BLaER1 (cell line): ENCODE data around the gene CACNA1I.

ENCODE experiments used
- H3K27ac ChIP-seq: shearing (Covaris generic); formaldehyde crosslinking; 2 replicates; pipeline ENCODE4 v1.8.1; 2022
- H3K27me3 ChIP-seq: shearing (Covaris generic); formaldehyde crosslinking; 2 replicates; pipeline ENCODE4 v1.8.1; 2022
- H3K36me3 ChIP-seq: shearing (Covaris generic); formaldehyde crosslinking; 2 replicates; pipeline ENCODE4 v1.8.1; 2022
- H3K4me1 ChIP-seq: shearing (Covaris generic); formaldehyde crosslinking; 2 replicates; pipeline ENCODE4 v1.8.1; 2022
- H3K4me2 ChIP-seq: shearing (Covaris generic); formaldehyde crosslinking; 2 replicates; pipeline ENCODE4 v1.8.1; 2022
- H3K4me3 ChIP-seq: shearing (Covaris generic); formaldehyde crosslinking; 2 replicates; pipeline ENCODE4 v1.8.1; 2022
- H3K9ac ChIP-seq: shearing (Covaris generic); formaldehyde crosslinking; 2 replicates; pipeline ENCODE4 v1.8.1; 2022
- H3K9me3 ChIP-seq: shearing (Covaris generic); formaldehyde crosslinking; 2 replicates; pipeline ENCODE4 v1.8.1; 2022
- H4K20me1 ChIP-seq: shearing (Covaris generic); formaldehyde crosslinking; 2 replicates; pipeline ENCODE4 v1.8.1; 2022
- Cebpa-rat ChIP-seq: shearing (Covaris generic); IDR thresholded peaks from 2 replicates; pipeline ENCODE4 v1.8.1; 2022

CACNA1I gene

DNA sequence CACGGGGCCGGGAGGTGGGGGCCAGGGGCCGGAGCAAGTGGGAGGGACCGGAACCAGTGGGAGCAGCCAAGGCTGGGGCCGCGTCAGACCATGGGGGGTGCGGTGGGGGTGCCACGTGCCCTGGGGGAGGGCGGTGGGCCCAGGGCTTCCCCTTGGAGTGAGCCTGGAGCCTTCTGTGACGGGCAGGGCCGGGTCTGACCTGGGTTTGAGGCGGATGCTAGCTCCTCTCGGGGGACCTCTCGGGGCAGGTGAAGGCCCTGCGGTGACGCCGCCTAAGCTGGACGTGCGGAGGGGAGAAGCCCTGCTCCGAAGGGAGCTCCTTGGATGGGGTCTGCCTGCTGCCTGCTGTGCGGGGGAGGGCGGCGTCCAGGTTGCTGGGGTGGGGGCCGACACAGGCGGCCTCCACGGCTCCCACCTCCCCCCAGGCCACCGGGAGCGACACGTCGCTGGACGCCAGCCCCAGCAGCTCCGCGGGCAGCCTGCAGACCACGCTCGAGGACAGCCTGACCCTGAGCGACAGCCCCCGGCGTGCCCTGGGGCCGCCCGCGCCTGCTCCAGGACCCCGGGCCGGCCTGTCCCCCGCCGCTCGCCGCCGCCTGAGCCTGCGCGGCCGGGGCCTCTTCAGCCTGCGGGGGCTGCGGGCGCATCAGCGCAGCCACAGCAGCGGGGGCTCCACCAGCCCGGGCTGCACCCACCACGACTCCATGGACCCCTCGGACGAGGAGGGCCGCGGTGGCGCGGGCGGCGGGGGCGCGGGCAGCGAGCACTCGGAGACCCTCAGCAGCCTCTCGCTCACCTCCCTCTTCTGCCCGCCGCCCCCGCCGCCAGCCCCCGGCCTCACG lies 115.0 kb downstream of the CACNA1I start:
- Histone ChIP-seq H3K4me3 (no peak overlapping the region), H3K36me3 (no peaks in the 10 kb centered on the region), H3K27ac (no peak overlapping the region), H3K27me3 (peaks cover 5% of the 10 kb centered on the region; the same call in 1 of the 2 replicates), H3K4me2 (no peak overlapping the region), H3K4me1 (peaks cover 23% of the 10 kb centered on the region), H4K20me1 (no peaks in the 10 kb centered on the region), H3K9ac (no peak overlapping the region), H3K9me3 (no peaks in the 10 kb centered on the region)
- TF ChIP-seq Cebpa-rat, result no peak

- H3K4me3 ChIP-seq, result no peak overlapping the region
- peaks cover 5% of the 10 kb centered on the region; the same call in 1 of the 2 replicates for H3K27me3 ChIP-seq
- peaks cover 30% of the 10 kb centered on the region for H3K4me1 ChIP-seq
Measured at GRCh38 chr22:39686178-39686620, 115.6 kb downstream of the CACNA1I start.

GRCh38 chr22:39686776-39687525 lies 116.4 kb downstream of the CACNA1I start:
- H3K4me1 ChIP-seq, result peaks cover 37% of the 10 kb centered on the region
- H3K36me3 ChIP-seq, result no peaks in the 10 kb centered on the region
- TF ChIP-seq Cebpa-rat, result no peak
- no peak overlapping the region for H3K9ac ChIP-seq
- H3K4me2 ChIP-seq, result no peak overlapping the region
- no peak overlapping the region for H3K27ac ChIP-seq
- H3K9me3 ChIP-seq, result no peaks in the 10 kb centered on the region
- H4K20me1 ChIP-seq, result no peaks in the 10 kb centered on the region
- H3K4me3 ChIP-seq, result no peak overlapping the region
- peaks cover 5% of the 10 kb centered on the region; the same call in 1 of the 2 replicates for H3K27me3 ChIP-seq

More at GRCh38 chr22:39686178-39686620, 115.6 kb downstream of the CACNA1I start:
- TF ChIP-seq Cebpa-rat, result no peak
- Histone ChIP-seq H3K36me3 (no peaks in the 10 kb centered on the region), H4K20me1 (no peaks in the 10 kb centered on the region), H3K9ac (no peak overlapping the region), H3K9me3 (no peaks in the 10 kb centered on the region), H3K27ac (no peak overlapping the region), H3K4me2 (no peak overlapping the region)

- Histone ChIP-seq H4K20me1 (no peaks in the 10 kb centered on the region), H3K36me3 (no peaks in the 10 kb centered on the region), H3K9me3 (no peaks in the 10 kb centered on the region), H3K27me3 (peaks cover 5% of the 10 kb centered on the region; the same call in 1 of the 2 replicates), H3K4me1 (peaks cover 37% of the 10 kb centered on the region), H3K4me3 (no peak overlapping the region), H3K4me2 (no peak overlapping the region), H3K27ac (peak overlapping the region; percentile 18; the same call in 1 of the 2 replicates), H3K9ac (no peak overlapping the region)
- TF ChIP-seq Cebpa-rat, result no peak
Measured at GRCh38 chr22:39688186-39688785, 117.7 kb downstream of the CACNA1I start.

DNA sequence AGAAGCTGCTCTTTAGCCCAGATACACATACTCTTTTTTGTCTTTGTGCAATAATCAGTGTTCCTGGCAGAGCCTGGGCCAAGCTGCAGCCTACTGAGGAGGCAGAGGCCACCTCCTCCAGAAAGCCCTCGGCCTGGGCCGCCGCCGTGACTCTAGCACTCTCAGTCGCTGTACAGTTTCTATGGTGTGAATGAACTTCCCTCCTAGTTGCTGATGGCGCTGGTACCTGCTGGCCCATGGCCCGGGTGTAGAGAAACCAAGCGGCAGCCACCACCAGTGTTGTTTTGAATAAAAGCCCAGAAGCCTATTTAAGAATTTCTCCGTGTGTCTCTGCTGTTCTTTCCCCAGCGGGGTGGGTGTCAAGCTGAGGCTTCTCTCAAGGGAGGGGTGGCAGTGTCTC lies 118.9 kb downstream of the CACNA1I start:
- no peak for TF ChIP-seq Cebpa-rat
- H3K4me3 ChIP-seq, result no peak overlapping the region
- peaks cover 5% of the 10 kb centered on the region; the same call in 1 of the 2 replicates for H3K27me3 ChIP-seq
- H3K9ac ChIP-seq, result no peak overlapping the region
- H3K27ac ChIP-seq, result no peak overlapping the region
- H3K36me3 ChIP-seq, result no peaks in the 10 kb centered on the region
- H3K4me2 ChIP-seq, result peak overlapping the region; percentile 79
- peaks cover 46% of the 10 kb centered on the region for H3K4me1 ChIP-seq
- no peaks in the 10 kb centered on the region for H3K9me3 ChIP-seq
- H4K20me1 ChIP-seq, result no peaks in the 10 kb centered on the region

- no peak for TF ChIP-seq Cebpa-rat
- H3K4me3 ChIP-seq, result no peak overlapping the region
- peak overlapping the region; percentile 79 for H3K4me2 ChIP-seq
- H3K9ac ChIP-seq, result 0 out of 2 replicates have a peak overlapping the region, but pooled peaks have one; percentile 10
- H4K20me1 ChIP-seq, result no peaks in the 10 kb centered on the region
- peak overlapping the region; percentile 58; the same call in 1 of the 2 replicates for H3K27ac ChIP-seq
- H3K27me3 ChIP-seq, result no peaks in the 10 kb centered on the region
- no peaks in the 10 kb centered on the region for H3K9me3 ChIP-seq
- H3K36me3 ChIP-seq, result no peaks in the 10 kb centered on the region
- H3K4me1 ChIP-seq, result peaks cover 46% of the 10 kb centered on the region
Measured at GRCh38 chr22:39690881-39691605, 120.5 kb downstream of the CACNA1I start.

DNA sequence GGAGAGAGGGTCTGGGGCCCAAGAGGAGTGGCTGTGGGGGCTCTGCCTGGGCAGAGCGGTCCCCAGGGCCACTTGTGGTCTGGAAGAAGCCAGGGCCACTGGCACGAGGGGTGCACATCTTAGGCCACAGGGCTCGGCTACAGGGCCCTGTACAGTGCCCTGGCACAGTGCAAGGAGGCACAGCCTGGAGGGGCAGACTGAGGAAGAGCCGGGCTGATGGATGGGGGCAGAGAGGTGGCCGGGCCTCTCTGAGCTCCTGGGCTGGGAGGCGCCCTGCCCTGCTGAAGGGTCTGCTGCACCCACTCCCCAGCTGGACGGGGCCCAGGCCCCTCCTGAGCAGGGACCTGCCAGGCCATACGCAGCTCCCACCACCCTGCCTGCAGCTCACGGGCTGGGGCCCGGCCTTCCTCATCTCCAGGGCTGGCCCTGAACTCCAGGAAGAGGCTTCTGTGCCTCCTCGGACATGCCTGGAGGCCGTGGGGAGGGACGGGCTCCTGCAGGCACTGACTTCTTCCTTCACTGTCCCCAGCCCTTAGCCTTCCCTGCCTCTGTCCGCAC lies 123.5 kb downstream of the CACNA1I start:
- H3K4me2 ChIP-seq, result peak overlapping the region; percentile 16; the same call in 1 of the 2 replicates

DNA sequence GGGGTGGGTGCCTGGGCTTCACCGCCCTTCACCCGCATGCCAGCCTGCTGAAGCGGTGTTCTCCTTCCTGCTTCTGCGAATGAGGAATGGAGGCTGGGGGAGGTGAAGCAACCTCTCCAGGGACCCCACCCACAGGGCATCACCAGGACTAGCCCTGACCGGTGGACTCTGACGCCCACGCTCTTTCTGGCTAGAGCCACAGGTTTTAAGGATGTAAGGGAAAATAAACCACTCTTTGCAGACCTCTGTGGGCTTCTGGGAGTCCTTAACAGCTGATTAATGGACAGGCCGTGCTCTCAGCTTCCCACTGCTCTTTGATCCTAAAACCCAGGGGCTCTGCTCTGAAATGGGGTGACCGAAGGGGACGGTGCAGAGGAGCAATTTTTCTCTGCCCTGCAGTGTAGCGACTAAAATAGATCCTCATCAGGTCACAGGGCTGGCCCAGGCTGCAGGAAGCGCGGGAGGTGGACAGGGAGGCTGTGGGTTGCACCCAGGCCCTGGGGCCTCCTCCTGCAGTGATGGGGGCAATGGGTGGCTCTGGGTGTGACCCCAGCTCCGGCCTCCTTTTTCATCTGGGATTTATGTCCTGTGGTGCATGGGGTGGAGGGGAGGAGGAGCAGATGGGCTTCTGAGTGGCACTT lies 127.4 kb downstream of the CACNA1I start:
- H3K4me2 ChIP-seq, result peak overlapping the region; percentile 24; the same call in 1 of the 2 replicates
- H3K36me3 ChIP-seq, result no peaks in the 10 kb centered on the region
- H3K4me1 ChIP-seq, result peaks cover 35% of the 10 kb centered on the region
- no peaks in the 10 kb centered on the region for H3K9me3 ChIP-seq
- H4K20me1 ChIP-seq, result no peaks in the 10 kb centered on the region
- H3K27ac ChIP-seq, result no peak overlapping the region
- no peak overlapping the region for H3K4me3 ChIP-seq
- TF ChIP-seq Cebpa-rat, result no peak
- no peak overlapping the region for H3K9ac ChIP-seq
- no peaks in the 10 kb centered on the region for H3K27me3 ChIP-seq

More for the DNA sequence above, 123.5 kb downstream of the CACNA1I start:
- Histone ChIP-seq H3K4me3 (no peak overlapping the region), H3K4me1 (peaks cover 53% of the 10 kb centered on the region), H3K27ac (no peak overlapping the region), H4K20me1 (no peaks in the 10 kb centered on the region), H3K36me3 (no peaks in the 10 kb centered on the region), H3K9ac (no peak overlapping the region), H3K9me3 (no peaks in the 10 kb centered on the region), H3K27me3 (no peaks in the 10 kb centered on the region)
- TF ChIP-seq Cebpa-rat, result no peak
